HepG2 (cell line): ENCODE data around the gene HECTD4. TPM values are rescaled to one million over a fixed set of nuclear protein-coding genes. Genes with fewer than 3 reads are reported as not detected.
A peak's percentile ranks its signal among the peaks of the same experiment; 100 is the strongest.

Source experiments
- ARNT2 ChIP-seq: sonication (generic); formaldehyde crosslinking; IDR thresholded peaks from 2 replicates; pipeline ENCODE4 v1.8.0; 2022; ENCODE audit warnings: mild to moderate bottlenecking, low read depth, missing genetic modification reagents, moderate library complexity
- ARNTL ChIP-seq: sonication (generic); formaldehyde crosslinking; IDR thresholded peaks from 2 replicates; pipeline ENCODE4 v1.4.0; 2020; ENCODE audit warnings: mild to moderate bottlenecking, missing genetic modification reagents
- CEBPG ChIP-seq: IDR thresholded peaks from 2 replicates; pipeline ENCODE4 v1.6.1; 2016
- FOXC1 ChIP-seq: sonication (generic); formaldehyde crosslinking; IDR thresholded peaks from 2 replicates; pipeline ENCODE4 v1.8.0; 2022; ENCODE audit warnings: mild to moderate bottlenecking, missing genetic modification reagents, borderline replicate concordance
- GABPB1 ChIP-seq: IDR thresholded peaks from 2 replicates; pipeline ENCODE4 v1.6.1; 2016; ENCODE audit warnings: mild to moderate bottlenecking, missing genetic modification reagents, moderate library complexity, missing compliant biosample characterization
- GFI1 ChIP-seq: sonication (generic); formaldehyde crosslinking; IDR thresholded peaks from 2 replicates; pipeline ENCODE4 v1.5.0; 2020; ENCODE audit warnings: missing genetic modification reagents, mild to moderate bottlenecking, borderline replicate concordance
- HDAC6 ChIP-seq: fragments of 200-600 bp; sonication (generic); IDR thresholded peaks from 2 replicates; pipeline ENCODE4 v1.7.0; 2017; ENCODE audit warnings: mild to moderate bottlenecking, antibody characterized with exemption, low read length, low read depth
- IRF1 ChIP-seq: sonication (generic); formaldehyde crosslinking; IDR thresholded peaks from 2 replicates; pipeline ENCODE4 v1.4.0; 2020; ENCODE audit warnings: low read depth, mild to moderate bottlenecking, missing genetic modification reagents
- NRL ChIP-seq: sonication (generic); formaldehyde crosslinking; IDR thresholded peaks from 2 replicates; pipeline ENCODE4 v1.5.0; 2020; ENCODE audit warnings: missing genetic modification reagents, mild to moderate bottlenecking, moderate library complexity, borderline replicate concordance
- SP2 ChIP-seq: sonication (generic); formaldehyde crosslinking; IDR thresholded peaks from 2 replicates; pipeline ENCODE4 v1.5.1; 2020; ENCODE audit warnings: mild to moderate bottlenecking, missing genetic modification reagents
- TBL1XR1 ChIP-seq: fragments of 150-350 bp; IDR thresholded peaks from 2 replicates; pipeline ENCODE4 v1.6.1; 2014; ENCODE audit warnings: borderline replicate concordance, low read length; ENCODE audit not compliant: partially characterized antibody
- TBX2 ChIP-seq: sonication (generic); formaldehyde crosslinking; IDR thresholded peaks from 2 replicates; pipeline ENCODE4 v1.5.0; 2020; ENCODE audit warnings: missing genetic modification reagents, mild to moderate bottlenecking, borderline replicate concordance
- THRA ChIP-seq: sonication (generic); formaldehyde crosslinking; IDR thresholded peaks from 2 replicates; pipeline ENCODE4 v1.4.0; 2020; ENCODE audit warnings: missing genetic modification reagents, borderline replicate concordance
- ZBTB7B ChIP-seq: sonication (generic); formaldehyde crosslinking; IDR thresholded peaks from 2 replicates; pipeline ENCODE4 v1.4.0; 2020; ENCODE audit warnings: missing genetic modification reagents
- ZNF180 ChIP-seq: sonication (generic); formaldehyde crosslinking; IDR thresholded peaks from 2 replicates; pipeline ENCODE4 v1.4.0; 2020; ENCODE audit warnings: low read depth, missing genetic modification reagents, borderline replicate concordance
- ZNF276 ChIP-seq: sonication (generic); formaldehyde crosslinking; IDR thresholded peaks from 2 replicates; pipeline ENCODE4 v1.4.0; 2020; ENCODE audit warnings: mild to moderate bottlenecking, low read depth, missing genetic modification reagents
- ZNF296 ChIP-seq: sonication (generic); formaldehyde crosslinking; conservative IDR thresholded peaks from 2 replicates; pipeline ENCODE4 v1.5.0; 2020; ENCODE audit warnings: mild to moderate bottlenecking, missing genetic modification reagents
- ZNF317 ChIP-seq: sonication (generic); formaldehyde crosslinking; IDR thresholded peaks from 2 replicates; pipeline ENCODE4 v1.5.0; 2020; ENCODE audit warnings: mild to moderate bottlenecking, missing genetic modification reagents
- ZSCAN25 ChIP-seq: sonication (generic); formaldehyde crosslinking; IDR thresholded peaks from 2 replicates; pipeline ENCODE4 v1.8.0; 2022; ENCODE audit warnings: mild to moderate bottlenecking, missing genetic modification reagents
- polyA plus RNA-seq, 8 experiments: library from polyadenylated mRNA; depleted of rRNA in 3 of 8; stranded (reverse) in 7 of 8; unstranded in 1 of 8; fragments of >200 nt; fragmentation: Illumina TruSeq in 4 of 8; extraction: Trizol in 4 of 8; gene quantifications; 2 replicates each; pipeline versions ENCODE4 v1.2.1 to v1.2.3, GENCODE V29; 2011 to 2016; ENCODE audit warnings: low read depth in 4 of 8, missing spikeins in 1 of 8, mixed read lengths in 1 of 8; ENCODE audit not compliant: insufficient read depth in 1 of 8
- total RNA-seq, 5 experiments: library from RNA; depleted of rRNA; stranded (reverse); fragments of >200 nt; fragmentation: Illumina TruSeq; extraction: Trizol; gene quantifications; 2 replicates each; pipeline ENCODE4 v1.2.3, GENCODE V29; 2016; ENCODE audit warnings: low read depth in 1 of 5
- TF ChIP-seq, protein P1 (sequence below): sonication (generic); formaldehyde crosslinking; IDR thresholded peaks from 2 replicates; pipeline ENCODE4 v1.4.0; 2020; ENCODE audit warnings: missing genetic modification reagents
- TF ChIP-seq, protein P2 (sequence below): sonication (generic); formaldehyde crosslinking; IDR thresholded peaks from 2 replicates; pipeline ENCODE4 v1.4.0; 2020; ENCODE audit warnings: mild to moderate bottlenecking, missing genetic modification reagents

Gene HECTD4
- total and polyA plus RNA-seq, 2 of the 13 experiments (the other 11 are each of a cell fraction or from before 2014, with no cell fraction given) = 9.0 to 11.4 TPM

DNA sequence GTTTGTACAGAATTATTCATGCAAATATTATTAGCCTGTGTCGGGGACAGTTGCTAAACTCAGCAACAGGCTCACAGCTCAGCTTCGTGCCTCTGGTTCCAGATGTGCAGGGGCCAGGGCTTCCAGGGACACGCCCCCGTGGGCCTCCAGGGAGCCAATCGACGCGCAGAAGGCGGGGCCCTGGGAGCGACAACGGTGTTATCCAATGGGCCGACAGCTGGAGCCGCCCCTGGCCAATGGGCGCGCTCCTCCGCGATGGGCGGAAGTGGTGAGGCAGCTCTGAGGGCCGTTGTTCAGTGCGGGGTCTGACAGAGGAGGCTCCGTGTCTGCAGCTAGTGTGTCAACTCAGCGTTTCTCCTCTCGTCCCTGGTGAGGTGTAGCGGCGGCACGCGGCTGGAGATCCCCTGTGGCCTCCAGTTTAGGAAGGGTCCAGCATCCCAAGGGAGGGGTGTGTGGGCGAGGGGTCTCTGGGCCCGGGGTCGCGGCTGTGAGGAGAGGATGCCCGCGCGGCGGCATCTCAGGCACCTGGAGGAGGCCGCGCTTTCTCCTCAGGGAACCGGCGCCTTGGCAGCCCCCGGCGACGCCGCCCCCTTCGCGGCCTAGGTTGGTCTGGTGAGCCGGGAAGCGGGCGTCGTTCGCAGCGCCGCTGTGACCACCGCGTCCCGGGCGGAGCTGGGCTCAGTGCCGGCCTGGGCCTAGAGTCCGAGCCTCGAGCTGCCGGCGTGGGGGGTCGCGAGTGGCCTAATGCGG, 256.8 kb downstream of the HECTD4 start, which contains the start of gene TRAFD1 (continued):
- TF ChIP-seq IRF1 (CRISPR knock-in tag) (no peak), TBX2 (CRISPR knock-in tag) (peak; percentile 36; the same call in 1 of the 2 replicates), GFI1 (CRISPR knock-in tag) (peak; percentile 62; the same call in 1 of the 2 replicates), CEBPG (CRISPR knock-in tag) (no peak), TBL1XR1 (peak; percentile 13), HDAC6 (no peak), THRA (CRISPR knock-in tag) (no peak), ZNF276 (CRISPR knock-in tag) (no peak; the same call in 1 of the 2 replicates), SP2 (peak; percentile 98), ZNF180 (0 out of 2 replicates have a peak, but pooled peaks have one; percentile 39), ARNT2 (CRISPR knock-in tag) (peak; percentile 58; the same call in 1 of the 2 replicates), ZSCAN25 (CRISPR knock-in tag) (no peak), NRL (CRISPR knock-in tag) (peak; percentile 79), ARNTL (CRISPR knock-in tag) (peak; percentile 55; the same call in 1 of the 2 replicates), ZNF296 (CRISPR knock-in tag) (no peak), FOXC1 (CRISPR knock-in tag) (peak; percentile 84), ZNF317 (CRISPR knock-in tag) (peak; percentile 53; the same call in 1 of the 2 replicates), GABPB1 (CRISPR knock-in tag) (peak; percentile 97), ZBTB7B (CRISPR knock-in tag) (no peak)
- TF ChIP-seq, protein P1, sequence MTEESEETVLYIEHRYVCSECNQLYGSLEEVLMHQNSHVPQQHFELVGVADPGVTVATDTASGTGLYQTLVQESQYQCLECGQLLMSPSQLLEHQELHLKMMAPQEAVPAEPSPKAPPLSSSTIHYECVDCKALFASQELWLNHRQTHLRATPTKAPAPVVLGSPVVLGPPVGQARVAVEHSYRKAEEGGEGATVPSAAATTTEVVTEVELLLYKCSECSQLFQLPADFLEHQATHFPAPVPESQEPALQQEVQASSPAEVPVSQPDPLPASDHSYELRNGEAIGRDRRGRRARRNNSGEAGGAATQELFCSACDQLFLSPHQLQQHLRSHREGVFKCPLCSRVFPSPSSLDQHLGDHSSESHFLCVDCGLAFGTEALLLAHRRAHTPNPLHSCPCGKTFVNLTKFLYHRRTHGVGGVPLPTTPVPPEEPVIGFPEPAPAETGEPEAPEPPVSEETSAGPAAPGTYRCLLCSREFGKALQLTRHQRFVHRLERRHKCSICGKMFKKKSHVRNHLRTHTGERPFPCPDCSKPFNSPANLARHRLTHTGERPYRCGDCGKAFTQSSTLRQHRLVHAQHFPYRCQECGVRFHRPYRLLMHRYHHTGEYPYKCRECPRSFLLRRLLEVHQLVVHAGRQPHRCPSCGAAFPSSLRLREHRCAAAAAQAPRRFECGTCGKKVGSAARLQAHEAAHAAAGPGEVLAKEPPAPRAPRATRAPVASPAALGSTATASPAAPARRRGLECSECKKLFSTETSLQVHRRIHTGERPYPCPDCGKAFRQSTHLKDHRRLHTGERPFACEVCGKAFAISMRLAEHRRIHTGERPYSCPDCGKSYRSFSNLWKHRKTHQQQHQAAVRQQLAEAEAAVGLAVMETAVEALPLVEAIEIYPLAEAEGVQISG (CRISPR knock-in tag) = peak; percentile 77
- TF ChIP-seq, protein P2, sequence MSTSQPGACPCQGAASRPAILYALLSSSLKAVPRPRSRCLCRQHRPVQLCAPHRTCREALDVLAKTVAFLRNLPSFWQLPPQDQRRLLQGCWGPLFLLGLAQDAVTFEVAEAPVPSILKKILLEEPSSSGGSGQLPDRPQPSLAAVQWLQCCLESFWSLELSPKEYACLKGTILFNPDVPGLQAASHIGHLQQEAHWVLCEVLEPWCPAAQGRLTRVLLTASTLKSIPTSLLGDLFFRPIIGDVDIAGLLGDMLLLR (CRISPR knock-in tag) = peak; percentile 85; the same call in 1 of the 2 replicates
